Kidney glomerular epithelial cell (primary cell): ENCODE data around the gene STRADB.
A peak's percentile ranks its signal among the peaks of the same experiment; 100 is the strongest.
"Not testable (repeated sequence)": the region's sequence is repeated elsewhere in the genome, so short reads cannot be mapped to it uniquely, and the experiment has no call there.

Experiments used
- DNase-seq: peaks from one replicate; lab custom pipeline; 2025; lab: John Stamatoyannopoulos, UW

Gene STRADB, protein sequence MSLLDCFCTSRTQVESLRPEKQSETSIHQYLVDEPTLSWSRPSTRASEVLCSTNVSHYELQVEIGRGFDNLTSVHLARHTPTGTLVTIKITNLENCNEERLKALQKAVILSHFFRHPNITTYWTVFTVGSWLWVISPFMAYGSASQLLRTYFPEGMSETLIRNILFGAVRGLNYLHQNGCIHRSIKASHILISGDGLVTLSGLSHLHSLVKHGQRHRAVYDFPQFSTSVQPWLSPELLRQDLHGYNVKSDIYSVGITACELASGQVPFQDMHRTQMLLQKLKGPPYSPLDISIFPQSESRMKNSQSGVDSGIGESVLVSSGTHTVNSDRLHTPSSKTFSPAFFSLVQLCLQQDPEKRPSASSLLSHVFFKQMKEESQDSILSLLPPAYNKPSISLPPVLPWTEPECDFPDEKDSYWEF

DNA sequence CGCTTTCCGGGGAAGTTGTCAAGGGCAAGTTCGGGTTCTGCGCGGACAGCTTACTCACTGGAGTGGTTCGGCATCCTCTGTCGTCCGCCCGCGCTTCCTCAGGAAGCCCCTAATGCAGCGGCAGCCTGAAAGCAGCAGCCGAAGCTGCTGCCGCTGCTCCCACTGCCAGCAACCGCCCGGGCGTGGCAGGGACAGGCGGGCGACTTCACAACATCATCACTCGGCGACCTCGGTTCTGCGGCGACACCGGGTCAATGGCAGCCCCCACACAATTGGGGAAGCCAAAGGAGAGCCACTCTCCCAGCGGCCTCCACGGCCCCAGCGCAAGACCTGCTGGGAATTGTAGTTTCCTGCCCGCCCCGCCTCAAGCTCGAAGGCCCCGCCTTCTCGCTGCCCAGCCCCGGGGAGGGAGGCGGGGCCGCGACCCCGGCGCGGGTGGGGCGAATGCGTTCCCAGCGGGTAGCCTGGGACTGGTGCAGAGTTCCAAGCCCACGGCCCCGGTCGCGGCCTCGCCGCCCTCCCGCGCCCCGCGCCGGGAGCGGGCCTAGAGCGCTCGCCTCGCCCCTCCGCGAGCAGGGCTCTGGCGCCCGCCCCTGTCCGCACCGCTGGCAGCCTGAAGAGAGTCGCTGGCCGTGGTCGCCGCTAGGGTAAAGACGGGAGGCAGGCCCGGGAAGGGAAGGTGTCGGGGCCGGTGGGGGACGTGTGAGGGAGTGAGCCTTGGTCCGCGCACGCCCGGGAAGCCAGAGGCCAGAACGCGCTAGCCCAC, at the start of gene STRADB, which contains the start of gene TRAK2:
Gene STRADB, plus strand, starts transcription at position 449 of the 766 bp plus-strand sequence. CDS start 3,101 bp downstream, outside the sequence.
Gene TRAK2, minus strand, starts transcription at position 167 of the 766 bp plus-strand sequence. CDS start 30,951 bp downstream, outside the sequence.
- peak; percentile 80 for DNase-seq

DNA sequence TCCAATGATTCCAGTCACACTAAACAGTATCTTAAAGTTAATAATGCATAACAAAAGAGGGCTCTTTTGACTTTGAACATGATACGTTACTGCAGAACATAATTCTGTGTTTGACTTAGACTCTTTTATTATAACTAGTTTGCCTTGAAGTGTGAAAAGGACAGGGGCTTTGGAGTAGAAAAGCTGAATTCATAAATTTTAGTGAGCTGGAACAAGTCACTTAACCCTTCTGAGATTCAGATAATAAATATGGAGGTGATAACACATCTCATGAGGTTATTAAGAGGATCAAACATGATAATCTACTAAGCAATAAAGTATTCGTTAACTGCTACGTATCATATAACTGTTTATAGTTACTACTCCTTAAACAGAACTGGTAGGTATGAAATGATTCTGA, 49.7 kb upstream of the STRADB start:
- DNase-seq, result no peak

DNA sequence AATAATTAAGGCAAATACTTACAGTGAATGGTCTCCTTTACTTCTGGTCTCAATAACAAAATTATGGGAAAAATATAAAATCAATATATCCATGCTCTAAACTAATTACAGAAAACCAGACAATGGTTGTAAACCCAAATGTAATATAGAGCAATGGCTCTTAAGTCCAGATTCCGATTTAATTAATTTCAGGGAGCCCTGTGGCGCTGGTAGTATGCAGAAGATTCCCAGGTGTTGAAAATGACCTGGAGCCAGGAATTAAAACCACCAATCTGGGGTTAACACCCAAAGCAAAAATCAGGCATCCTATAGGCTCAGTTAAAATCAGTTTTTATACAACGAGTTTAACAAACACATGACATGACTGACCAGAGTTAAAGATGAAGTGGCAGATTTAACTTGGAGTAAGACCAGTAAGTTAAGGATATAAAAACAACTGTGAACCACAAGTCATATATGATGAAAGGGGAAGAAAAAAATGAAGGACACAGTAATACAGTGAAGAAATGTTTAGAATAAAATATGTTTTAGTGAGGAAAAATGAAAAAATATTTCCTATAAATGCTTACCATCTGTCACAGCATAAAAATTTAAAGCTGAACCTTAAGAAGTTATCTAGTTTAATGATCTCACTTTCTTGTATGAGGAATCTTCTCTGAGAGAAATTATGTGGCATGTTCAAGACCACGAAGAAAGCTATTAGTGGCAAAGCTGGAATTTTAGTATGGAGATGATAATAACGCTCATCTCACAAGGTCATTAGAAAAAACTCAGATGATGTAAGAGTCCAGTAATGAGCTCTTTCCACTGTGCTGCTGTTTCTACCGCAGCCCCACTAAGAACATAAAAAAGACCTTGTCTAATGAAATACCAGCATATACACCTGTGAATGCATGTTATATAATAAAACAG, 48.6 kb upstream of the STRADB start:
- no peak for DNase-seq

DNA sequence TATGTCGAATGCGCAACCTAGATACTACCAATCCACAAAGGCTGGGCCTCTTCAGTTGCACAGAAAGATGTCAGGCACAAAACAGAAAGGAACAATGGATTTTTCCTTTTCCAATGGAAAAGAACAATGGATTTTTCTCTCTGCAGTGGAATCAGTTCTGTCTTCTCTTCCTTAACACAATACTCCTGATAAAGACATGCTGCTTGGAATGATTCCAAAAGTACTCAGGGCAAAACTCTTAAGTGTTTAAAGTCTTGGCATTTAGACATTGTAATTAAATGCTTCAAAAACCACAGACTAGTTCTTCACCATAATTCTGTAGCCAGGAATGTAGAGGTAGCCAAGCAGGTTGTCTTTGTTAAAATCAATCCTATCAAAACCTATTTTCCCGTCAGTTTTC, 47.7 kb upstream of the STRADB start:
- peak; percentile 43 for DNase-seq

DNA sequence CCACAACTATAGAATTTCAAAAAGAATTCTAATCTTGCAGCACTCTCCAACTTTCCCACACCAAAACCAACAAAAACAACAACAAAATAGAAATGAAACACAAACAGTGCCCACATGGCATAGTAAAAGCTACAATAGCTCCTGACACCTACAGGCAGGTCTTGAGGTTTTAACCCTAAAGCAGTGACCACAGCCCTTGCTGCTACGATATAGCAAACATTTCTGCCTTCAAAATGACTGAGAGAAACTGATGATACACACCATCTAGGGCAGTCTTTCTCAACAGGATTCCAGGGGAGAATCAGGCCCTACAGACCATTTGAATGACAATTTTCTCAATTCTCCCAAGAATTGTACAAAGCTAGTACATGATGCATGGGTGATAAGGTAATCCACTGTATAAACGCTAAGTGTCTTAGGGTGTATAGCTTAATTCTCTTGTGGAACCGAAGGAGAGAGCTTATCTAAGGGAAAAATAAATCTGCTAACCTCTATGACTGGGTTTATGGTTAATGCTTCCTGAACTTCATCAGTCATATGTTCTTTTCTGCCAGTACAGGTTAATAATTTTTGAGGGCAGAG, 46.8 kb upstream of the STRADB start:
- DNase-seq, result no peak

DNA sequence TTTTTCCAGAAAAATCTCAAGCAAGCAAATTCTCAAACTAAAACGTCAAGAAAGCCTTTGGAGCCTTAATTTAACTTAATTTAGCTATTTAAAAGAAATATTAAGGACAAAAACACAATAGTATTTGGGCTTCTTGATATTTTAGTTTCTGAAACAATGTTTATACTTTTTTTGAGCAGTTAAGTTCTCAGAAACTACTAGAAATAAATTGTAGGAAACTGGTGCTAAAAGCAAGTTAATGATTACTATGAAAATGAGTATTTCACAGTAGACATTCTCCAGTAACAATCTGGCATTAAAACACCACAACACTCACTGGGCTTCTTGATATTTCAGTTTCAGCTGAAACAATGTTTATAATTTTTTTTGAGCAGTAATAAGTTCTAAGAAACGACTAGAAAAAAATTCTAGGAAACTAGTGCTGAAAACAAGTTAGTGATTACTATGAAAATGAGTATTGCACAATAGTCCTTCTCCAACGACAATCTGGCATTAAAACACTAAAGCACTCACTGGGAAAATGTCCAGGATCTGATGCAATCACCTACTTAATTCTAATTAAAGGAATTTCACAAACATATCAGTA, 45.4 kb upstream of the STRADB start:
- peak; percentile 77 for DNase-seq

DNA sequence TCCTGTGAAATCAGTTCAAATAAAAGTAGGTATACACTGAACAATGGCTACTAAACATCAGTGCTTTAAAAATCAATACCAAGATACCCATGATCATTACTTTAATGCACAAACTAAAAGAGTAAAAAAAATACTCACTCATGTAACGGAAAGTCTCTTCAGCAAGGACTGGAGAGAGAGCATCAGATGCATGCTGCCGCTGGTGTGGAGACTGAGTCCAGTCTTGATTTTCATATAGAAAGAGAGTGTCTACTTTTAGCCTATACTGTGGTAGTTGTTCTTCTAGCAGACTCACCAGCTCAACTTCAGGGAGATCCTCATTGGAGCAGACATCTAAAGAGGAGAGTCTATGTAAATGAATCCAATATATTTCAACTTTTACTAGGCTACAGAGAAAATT, 44.3 kb upstream of the STRADB start:
- no peak for DNase-seq

DNA sequence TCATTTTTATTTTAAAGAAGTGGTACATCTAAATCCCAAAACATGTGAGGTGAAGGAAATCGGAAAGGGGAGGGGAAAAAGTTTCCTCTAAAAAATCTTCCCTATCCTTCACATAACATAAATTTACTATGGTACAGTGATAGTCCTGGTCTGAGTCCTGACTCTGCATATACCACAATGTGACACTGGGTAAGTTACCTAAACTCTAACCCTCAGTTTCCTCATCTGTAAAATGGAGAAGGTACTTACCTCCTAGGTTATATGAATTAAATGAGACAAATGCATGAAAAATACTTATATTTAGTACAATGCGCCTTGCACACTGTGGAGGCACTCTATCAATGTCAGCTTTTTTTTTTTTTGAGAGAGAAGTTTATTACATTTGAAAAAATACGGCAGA, 42.6 kb upstream of the STRADB start:
- no peak for DNase-seq

DNA sequence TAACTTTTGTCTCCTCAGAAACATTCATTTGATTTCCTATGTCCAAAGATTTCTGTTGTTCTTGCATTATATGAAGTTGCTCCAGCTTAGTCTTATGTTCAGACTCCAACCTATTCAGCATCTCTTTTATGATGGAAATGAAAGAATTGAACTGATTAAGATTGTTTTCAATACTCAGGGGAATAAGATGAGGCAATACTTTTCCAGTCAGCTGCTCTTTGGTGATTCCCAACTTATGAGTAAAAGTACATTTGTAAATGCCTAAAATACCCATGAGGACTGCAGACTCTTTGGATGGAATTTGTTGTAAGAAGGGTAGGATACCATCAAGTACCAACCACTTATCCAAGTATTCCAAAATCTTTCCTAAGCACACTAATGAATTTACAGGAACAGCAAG, 40.1 kb upstream of the STRADB start:
- no peak for DNase-seq

DNA sequence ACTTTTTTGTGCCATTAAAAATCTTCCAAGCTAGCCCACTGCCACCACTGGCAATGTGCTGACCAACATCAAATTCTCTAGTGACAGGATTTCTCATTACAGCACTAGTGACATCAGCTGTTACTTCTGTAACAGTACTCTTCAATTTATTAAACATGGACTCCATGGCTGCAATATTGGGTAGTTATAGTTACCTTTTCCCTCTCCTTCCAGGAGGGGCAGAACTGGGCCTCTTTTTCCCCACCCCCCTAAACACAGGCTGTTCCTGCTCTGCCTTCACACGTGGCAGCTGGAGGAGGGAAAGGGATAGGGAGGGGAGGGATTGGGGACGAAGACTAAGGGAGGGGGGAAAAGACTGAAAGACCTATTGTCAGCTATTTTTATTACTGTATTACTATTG, 38.4 kb upstream of the STRADB start:
- no peak for DNase-seq

DNA sequence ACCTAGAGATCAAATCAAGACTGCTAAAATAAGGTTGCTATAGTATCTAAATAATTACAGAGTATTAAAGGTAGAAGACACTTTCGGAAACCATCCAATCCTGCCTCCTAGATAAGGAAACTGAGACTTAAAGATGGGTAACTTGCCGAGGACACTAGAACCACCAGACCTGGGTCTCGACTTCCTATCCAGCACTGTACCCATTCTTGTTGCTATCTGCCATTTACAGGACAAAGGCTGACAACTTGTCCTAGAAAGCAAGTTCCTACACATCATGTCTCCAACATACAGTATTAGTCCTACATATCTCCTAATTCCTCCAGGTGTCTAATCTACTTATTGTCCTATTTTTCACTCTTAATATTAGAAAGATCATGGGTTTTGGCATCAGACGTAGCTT, 38.0 kb upstream of the STRADB start:
- DNase-seq, result no peak

DNA sequence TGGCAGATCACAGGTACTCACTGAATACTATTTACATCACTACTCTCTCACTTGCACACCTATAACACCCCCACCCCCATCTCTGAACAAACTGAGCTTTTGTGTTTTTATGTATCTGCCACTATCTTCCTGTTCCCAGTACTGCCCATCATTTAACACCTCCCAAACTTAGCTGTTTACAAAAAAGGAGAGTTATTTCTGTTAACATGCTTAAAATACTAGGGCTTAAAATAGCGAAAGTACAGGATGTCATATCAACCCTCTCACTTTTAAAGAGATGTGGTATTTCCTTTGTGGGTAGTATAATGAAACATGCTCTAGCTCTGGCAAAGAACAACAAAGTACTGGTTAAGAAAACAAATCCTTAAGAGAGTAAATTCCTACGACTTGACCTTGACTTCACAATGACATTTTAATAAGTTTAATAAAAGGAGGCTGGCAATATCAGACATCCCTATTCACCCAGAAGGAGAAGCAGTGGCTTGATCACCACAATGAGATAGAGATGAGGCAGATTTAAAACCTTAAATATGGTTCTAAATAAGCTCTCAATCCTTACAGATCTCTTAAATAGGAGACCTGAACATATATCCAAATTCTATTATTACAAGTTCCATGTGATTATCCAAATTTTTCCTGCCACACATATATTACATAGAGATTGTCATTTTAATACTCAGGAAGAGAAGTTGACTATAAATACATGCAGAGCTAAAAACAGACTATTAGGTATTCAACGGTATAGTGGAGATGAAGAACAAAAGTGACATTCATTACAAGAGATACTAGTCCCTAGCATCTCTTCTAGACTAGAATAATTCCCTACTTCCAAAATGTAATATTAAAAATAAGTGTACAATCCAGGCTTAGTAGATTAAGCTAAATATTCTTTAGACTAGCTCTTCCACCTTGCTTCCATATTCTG, 37.2 kb upstream of the STRADB start:
- no peak for DNase-seq

DNA sequence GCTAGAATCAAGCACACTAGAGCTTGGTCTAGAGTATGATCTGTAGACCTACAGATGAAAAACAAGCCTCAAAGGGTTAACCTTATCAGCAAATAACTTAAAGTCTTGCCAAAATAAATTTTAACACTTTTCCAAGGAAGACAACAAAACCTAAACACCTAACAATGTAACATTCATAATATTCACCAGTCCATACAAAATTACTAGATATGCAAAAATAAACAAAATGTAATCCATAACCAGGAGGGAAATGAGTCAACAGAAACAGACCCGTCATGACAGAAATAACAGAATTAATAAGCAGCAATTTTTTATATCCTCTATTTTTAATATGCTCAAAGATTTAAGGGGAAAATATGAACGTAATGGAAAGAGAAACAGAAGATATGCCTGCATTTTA, 36.4 kb upstream of the STRADB start:
- DNase-seq, result no peak

DNA sequence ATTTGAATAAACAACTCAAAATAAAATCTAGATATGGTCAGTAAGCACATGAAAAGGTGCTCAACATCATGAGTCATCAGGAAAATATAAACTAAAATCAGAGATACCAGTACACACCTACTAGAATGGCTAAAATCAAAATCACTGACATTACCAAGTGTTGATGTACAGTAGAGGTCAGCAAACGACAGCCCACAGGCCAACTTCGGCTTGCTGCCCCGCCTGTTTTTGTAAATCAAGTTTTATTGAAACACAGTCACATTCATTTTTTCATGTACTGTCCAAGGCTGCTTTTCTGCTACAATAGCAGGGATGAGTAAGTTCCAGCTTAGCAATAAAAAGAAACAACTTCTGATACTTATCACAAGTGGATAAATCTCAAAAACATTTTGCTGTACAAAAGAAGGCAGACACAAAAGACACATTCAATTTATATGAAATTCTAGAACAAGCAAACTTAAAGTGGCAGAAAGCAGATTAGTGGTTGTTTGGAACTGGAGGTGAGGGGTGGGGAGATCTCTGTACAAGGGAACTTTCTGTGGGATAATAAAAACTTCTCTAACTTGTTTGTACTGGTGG, 32.4 kb upstream of the STRADB start:
- DNase-seq, result no peak

DNA sequence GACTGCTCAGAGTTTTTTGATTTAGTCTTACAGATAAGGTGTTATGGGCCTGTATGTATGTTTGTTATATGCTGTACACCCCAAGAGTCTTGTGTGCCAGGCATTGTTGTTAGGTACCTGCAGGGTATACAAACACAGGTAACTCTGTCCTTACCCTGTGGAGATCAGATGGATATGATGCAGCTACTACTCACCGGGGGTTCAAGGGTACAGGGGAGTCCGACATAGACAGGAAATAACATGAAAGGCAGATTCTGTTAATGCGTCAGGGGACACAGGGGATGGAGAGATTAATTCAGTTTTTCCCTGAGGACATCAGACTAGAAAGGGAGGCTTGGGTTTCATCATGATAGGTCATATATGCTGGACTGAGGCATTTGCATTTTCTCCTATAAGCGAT, 31.6 kb upstream of the STRADB start:
- DNase-seq, result no peak

DNA sequence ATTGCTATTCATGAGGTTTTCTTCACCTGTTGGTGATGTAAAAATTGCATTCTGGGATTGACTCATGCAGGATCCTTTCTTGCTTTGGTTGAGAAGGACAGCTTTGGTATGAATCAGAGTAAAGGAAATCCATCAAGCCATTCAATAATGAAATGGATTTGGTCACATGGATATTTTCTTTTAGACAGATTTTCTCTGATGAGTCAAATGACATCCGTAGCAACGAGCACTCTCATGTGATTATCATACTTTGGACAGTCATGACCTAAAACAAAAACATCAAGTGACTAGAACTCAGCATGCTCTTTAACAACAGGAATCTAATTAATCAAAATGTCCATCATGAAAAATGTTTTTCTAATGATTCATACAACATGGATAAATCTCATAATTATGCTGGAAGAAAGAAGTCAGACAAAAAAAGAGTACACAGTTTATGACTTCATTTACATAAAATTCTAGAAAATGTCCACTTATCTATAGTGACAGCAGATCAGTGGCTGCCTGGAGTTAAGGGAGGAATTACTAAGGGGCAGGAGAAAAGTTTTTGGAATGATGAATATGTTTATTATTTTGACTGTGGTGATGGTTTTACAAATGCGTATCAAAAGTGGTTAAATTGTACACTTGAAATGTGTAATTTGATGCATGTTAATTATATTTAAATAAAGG, 31.0 kb upstream of the STRADB start:
- DNase-seq, result peak; percentile 76

DNA sequence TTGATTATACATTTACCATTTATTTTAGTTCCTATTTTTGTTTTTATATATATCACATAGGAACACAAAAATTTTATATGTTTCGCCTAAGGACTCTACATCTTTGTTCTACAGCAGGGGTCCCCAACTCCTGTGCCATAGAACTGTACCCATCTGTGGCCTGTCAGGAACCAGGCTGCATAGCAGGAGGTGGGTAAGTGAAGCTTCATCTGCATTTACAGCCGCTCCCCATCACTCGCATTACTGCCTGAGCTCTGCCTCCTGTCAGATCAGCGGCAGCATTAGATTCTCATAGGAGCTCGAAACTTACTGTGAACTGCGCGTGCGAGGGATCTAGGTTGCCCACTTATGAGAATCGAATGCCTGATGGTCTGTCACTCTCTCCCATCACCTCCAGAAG, 25.6 kb upstream of the STRADB start:
- no peak for DNase-seq

DNA sequence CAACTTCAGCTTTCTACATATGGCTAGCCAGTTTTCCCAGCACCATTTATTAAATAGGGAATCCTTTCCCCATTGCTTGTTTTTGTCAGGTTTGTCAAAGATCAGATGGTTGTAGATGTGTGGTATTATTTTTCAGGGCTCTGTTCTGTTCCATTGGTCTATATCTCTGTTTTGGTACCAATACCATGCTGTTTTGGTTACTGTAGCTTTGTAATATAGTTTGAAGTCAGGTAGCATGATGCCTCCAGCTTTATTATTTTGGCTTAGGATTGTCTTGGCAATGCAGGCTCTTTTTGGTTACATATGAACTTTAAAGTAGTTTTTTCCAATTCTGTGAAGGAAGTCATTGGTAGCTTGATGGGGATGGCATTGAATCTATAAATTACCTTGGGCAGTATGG, 23.2 kb upstream of the STRADB start:
- not testable (repeated sequence) for DNase-seq

DNA sequence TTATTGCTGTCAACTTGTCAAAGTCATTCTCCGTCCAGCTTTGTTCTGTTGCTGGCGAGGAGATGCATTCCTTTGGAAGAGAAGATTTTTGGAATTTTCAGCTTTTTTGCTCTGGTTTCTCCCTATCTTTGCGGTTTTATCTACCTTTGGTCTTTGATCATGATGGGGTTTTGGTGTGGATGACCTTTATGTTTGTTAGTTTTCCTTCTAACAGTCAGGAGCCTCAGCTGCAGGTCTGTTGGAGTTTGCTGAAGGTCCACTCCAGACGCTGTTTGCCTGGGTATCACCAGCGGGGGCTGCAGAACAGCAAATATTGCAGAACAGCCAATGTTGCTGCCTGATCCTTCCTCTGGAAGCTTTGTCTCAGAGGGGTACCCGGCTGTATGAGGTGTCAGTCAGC, 21.7 kb upstream of the STRADB start:
- not testable (repeated sequence) for DNase-seq
